Measurements from ENCODE around the gene PAK4. TPM values are rescaled to one million over a fixed set of nuclear protein-coding genes. Genes with fewer than 3 reads are reported as not detected.

PAK4 gene
- total RNA-seq, 1 experiment from 2014 or later = 63.1 TPM

DNA sequence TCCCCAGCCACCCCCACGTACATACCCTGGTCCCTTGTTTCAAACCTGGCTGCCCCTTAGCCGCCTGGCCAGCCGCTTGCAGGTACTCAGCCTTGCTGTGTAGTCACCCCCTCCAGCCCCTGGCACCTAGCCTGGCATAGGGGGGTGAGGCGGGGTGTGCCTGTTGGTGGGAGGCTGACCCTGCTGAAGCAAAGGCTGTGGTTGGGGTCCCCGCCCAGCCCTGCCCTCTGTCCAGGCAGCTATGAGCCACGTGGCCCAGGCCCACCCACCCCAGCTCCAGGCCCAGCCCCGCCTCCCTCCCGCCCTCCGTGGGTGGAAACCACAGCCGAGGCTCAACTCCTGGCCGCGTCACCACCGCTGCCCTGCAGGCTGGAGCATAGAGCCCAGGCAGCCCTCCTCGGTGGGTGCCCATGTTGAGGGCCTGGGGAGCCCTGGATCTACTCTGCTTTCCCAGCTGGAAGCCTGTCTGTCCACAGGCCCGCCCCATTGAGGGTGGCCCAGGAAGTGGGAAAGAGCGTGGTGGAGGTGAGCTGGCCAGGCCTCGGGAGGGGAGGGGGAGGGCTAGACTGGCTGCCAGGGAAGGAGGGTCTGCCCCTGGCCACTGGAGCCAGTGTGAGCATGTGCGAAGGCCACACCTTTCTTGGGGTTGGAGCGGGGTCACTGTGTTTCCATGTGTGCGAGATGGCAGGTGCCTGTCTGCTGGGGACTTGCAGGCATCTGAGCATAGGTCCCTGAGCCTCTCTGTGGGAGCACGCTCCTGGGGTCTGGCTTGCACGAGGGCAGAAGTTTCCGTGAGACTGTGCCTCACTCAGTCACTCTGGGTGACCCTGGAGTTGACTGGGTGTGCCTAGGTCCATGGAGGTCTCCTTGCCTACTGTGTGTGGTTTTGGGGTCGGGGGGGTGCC, 31.0 kb downstream of the PAK4 start:
- Histone ChIP-seq H4K8ac (replicated peaks; ENCODE audit: insufficient read length, low read depth, low read length) (no peak overlapping the region), H3K18ac (ENCODE audit: insufficient read length, low read depth, low read length) (no peak overlapping the region), H3K9ac (ENCODE audit: extremely low read depth, insufficient read length, low read length) (no peak overlapping the region), H2AFZ (ENCODE audit: low read length) (no peak overlapping the region), H3K27ac (ENCODE audit: insufficient read length, low read depth, low read length) (no peak overlapping the region), H3K56ac (ENCODE audit: insufficient read length, low read depth, low read length) (no peak overlapping the region), H4K91ac (ENCODE audit: insufficient read length, low read depth, low read length) (no peak overlapping the region), H3K23me2 (ENCODE audit: insufficient read length, low read depth, low read length, poor library complexity, severe bottlenecking) (peaks cover 2% of the 10 kb centered on the region), H4K5ac (ENCODE audit: insufficient read length, low read depth, low read length) (no peak overlapping the region), H2BK20ac (ENCODE audit: low read depth, low read length, poor library complexity, severe bottlenecking) (no peak overlapping the region), H2BK120ac (ENCODE audit: low read depth, low read length, poor library complexity, severe bottlenecking) (no peak overlapping the region), H3K23ac (ENCODE audit: insufficient read length, low read depth, low read length) (no peak overlapping the region), H4K20me1 (ENCODE audit: control insufficient read depth, insufficient read depth, insufficient read length) (peaks cover 5% of the 10 kb centered on the region), H2BK15ac (ENCODE audit: low read depth, low read length) (no peak overlapping the region), H3T11ph (ENCODE audit: low read length) (no peak overlapping the region), H3K79me2 (ENCODE audit: insufficient read depth, low read length) (peaks cover 4% of the 10 kb centered on the region; the same call in 1 of the 2 replicates), H2BK5ac (ENCODE audit: insufficient read length, low read length) (no peak overlapping the region), H3K79me1 (ENCODE audit: insufficient read depth, low read depth, low read length, poor library complexity, severe bottlenecking) (no peaks in the 10 kb centered on the region), H2BK12ac (ENCODE audit: insufficient read length, low read depth, low read length) (no peak overlapping the region), H3K4me1 (ENCODE audit: insufficient read depth, low read length) (peaks cover 5% of the 10 kb centered on the region; the same call in 1 of the 2 replicates), H3K14ac (ENCODE audit: insufficient read depth, low read length) (no peak overlapping the region; the same call in 1 of the 2 replicates), H3K4me2 (ENCODE audit: insufficient read depth, insufficient read length, low read length) (no peak overlapping the region), H2AK5ac (ENCODE audit: insufficient read length, low read length) (no peak overlapping the region), H3K27me3 (ENCODE audit: insufficient read depth, low read length) (no peaks in the 10 kb centered on the region), H3K9me3 (ENCODE audit: control insufficient read depth, low read depth, low read length) (no peaks in the 10 kb centered on the region), H3K4ac (ENCODE audit: low read depth, low read length) (no peak overlapping the region)
- peak overlapping the region in 2 of 3 experiments; percentile 70 to 75; a peak in 3 of 7 replicates for H3K27ac Mint-ChIP-seq
- peaks cover 37 to 52% of the 10 kb centered on the region in 2 experiments for H3K4me1 Mint-ChIP-seq
- DNase-seq = no peak
- TF ChIP-seq CTCF (conservative IDR thresholded peaks at IDR 0.05) = no peak
- peaks cover 2 to 13% (median 6%) of the 10 kb centered on the region in 3 experiments; a peak in 6 of 7 replicates for H3K36me3 Mint-ChIP-seq (ENCODE audit: insufficient read depth in 1 of 3, low read depth in 3 of 3)
- WGBS (ENCODE audit: extremely low coverage, insufficient read length, low lambda C conversion rate) = no CpG with 5 or more reads among the region's 24 CpGs
- no peaks in the 10 kb centered on the region for H3K9me3 Mint-ChIP-seq
- H3K4me3 Mint-ChIP-seq = no peak overlapping the region
- no peaks in the 10 kb centered on the region for H3K27me3 Mint-ChIP-seq (ENCODE audit: low read depth)

All from H9 (cell line).